Measurements from ENCODE around the gene FASLG. TPM values are rescaled to one million over a fixed set of nuclear protein-coding genes. Genes with fewer than 3 reads are reported as not detected.

FASLG gene
- total RNA-seq, 1 donor from 2014 or later: not detected

- DNase-seq: no peak
- Mint-ChIP-seq H3K27ac (ENCODE audit: unreplicated experiment) (no peak overlapping the region), H3K4me1 (ENCODE audit: low read depth, unreplicated experiment) (no peaks in the 10 kb centered on the region), H3K9me3 (ENCODE audit: unreplicated experiment) (peaks cover 1% of the 10 kb centered on the region), H3K4me3 (ENCODE audit: unreplicated experiment) (no peak overlapping the region), H3K36me3 (ENCODE audit: unreplicated experiment) (no peaks in the 10 kb centered on the region), H3K27me3 (ENCODE audit: unreplicated experiment) (no peaks in the 10 kb centered on the region)
- no peak for TF ChIP-seq CTCF (IDR thresholded peaks at IDR 0.05; ENCODE audit: partially characterized antibody, unreplicated experiment)
These were observed 30.5 kb upstream of the FASLG start for GRCh38 chr1:172628401-172628800.

GRCh38 chr1:172629170-172629569 lies 29.7 kb upstream of the FASLG start:
- no peak overlapping the region for H3K27ac Mint-ChIP-seq (ENCODE audit: unreplicated experiment)
- H3K27me3 Mint-ChIP-seq (ENCODE audit: unreplicated experiment): no peaks in the 10 kb centered on the region
- no peak for TF ChIP-seq CTCF (IDR thresholded peaks at IDR 0.05; ENCODE audit: partially characterized antibody, unreplicated experiment)
- no peaks in the 10 kb centered on the region for H3K4me1 Mint-ChIP-seq (ENCODE audit: low read depth, unreplicated experiment)
- DNase-seq: no peak
- H3K9me3 Mint-ChIP-seq (ENCODE audit: unreplicated experiment): peaks cover 1% of the 10 kb centered on the region
- H3K4me3 Mint-ChIP-seq (ENCODE audit: unreplicated experiment): no peak overlapping the region
- H3K36me3 Mint-ChIP-seq (ENCODE audit: unreplicated experiment): no peaks in the 10 kb centered on the region

- H3K4me3 Mint-ChIP-seq (ENCODE audit: unreplicated experiment): no peak overlapping the region
- no peak for DNase-seq
- H3K9me3 Mint-ChIP-seq (ENCODE audit: unreplicated experiment): peaks cover 1% of the 10 kb centered on the region
- H3K27me3 Mint-ChIP-seq (ENCODE audit: unreplicated experiment): no peaks in the 10 kb centered on the region
- TF ChIP-seq CTCF (IDR thresholded peaks at IDR 0.05; ENCODE audit: partially characterized antibody, unreplicated experiment): no peak
- no peaks in the 10 kb centered on the region for H3K4me1 Mint-ChIP-seq (ENCODE audit: low read depth, unreplicated experiment)
- H3K27ac Mint-ChIP-seq (ENCODE audit: unreplicated experiment): no peak overlapping the region
- no peaks in the 10 kb centered on the region for H3K36me3 Mint-ChIP-seq (ENCODE audit: unreplicated experiment)
These were observed 29.3 kb upstream of the FASLG start for GRCh38 chr1:172629638-172630037.

GRCh38 chr1:172630056-172630818 lies 28.7 kb upstream of the FASLG start:
- Mint-ChIP-seq H3K4me3 (ENCODE audit: unreplicated experiment) (no peak overlapping the region), H3K9me3 (ENCODE audit: unreplicated experiment) (peaks cover 1% of the 10 kb centered on the region), H3K27me3 (ENCODE audit: unreplicated experiment) (no peaks in the 10 kb centered on the region), H3K27ac (ENCODE audit: unreplicated experiment) (no peak overlapping the region), H3K36me3 (ENCODE audit: unreplicated experiment) (no peaks in the 10 kb centered on the region), H3K4me1 (ENCODE audit: low read depth, unreplicated experiment) (no peaks in the 10 kb centered on the region)
- TF ChIP-seq CTCF (IDR thresholded peaks at IDR 0.05; ENCODE audit: partially characterized antibody, unreplicated experiment): no peak
- DNase-seq: no peak

- Mint-ChIP-seq H3K36me3 (ENCODE audit: unreplicated experiment) (no peaks in the 10 kb centered on the region), H3K9me3 (ENCODE audit: unreplicated experiment) (peaks cover 1% of the 10 kb centered on the region), H3K27me3 (ENCODE audit: unreplicated experiment) (no peaks in the 10 kb centered on the region), H3K27ac (ENCODE audit: unreplicated experiment) (no peak overlapping the region), H3K4me1 (ENCODE audit: low read depth, unreplicated experiment) (no peaks in the 10 kb centered on the region), H3K4me3 (ENCODE audit: unreplicated experiment) (no peak overlapping the region)
- no peak for DNase-seq
- no peak for TF ChIP-seq CTCF (IDR thresholded peaks at IDR 0.05; ENCODE audit: partially characterized antibody, unreplicated experiment)
These were observed 28.0 kb upstream of the FASLG start for GRCh38 chr1:172630868-172631267.
